ENCODE measurements around the gene CENPM.

DNA sequence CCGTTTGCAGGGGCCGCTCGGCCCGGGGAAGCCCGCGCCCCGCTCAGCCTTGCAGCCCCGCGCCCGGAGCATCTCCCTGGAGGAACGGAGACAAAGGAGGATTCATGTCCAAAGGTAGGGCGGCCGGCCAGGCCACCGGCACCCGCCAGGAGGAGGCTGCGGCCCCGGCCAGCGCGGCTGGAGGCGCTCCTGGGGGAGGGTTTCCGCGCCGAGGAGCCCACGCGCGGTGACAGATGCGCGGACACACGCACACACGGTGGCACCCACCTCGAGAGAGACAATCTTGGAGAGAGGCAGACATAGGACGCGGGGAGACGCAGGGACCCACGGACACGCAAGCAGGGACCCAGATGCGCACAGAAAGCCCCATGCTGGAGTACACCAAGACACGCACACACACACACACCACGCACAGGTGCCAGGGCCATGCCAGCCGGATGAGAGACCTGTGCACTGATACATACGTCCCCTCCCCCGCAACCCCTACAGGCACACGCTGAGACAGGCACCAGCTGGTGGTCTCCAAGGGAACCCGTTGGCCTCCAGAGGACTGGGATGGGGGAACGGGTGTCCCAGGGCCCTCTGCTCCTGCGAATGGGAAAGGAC is 30.1 kb upstream of the CENPM start:
- TF ChIP-seq GATA2 (IDR thresholded peaks at IDR 0.05; ENCODE audit: low read depth, low read length) (no peak), GATA3 (IDR thresholded peaks at IDR 0.05; ENCODE audit: low read depth, low read length) (no peak)
